K562 (cell line): ENCODE measurements around the gene MROH8. TPM values are rescaled to one million over a fixed set of nuclear protein-coding genes. Genes with fewer than 3 reads are reported as not detected.
A peak's percentile ranks its signal among the peaks of the same experiment; 100 is the strongest.

Experiments
- ARHGAP35 ChIP-seq: fragments of 450-650 bp; IDR thresholded peaks from 2 replicates; pipeline ENCODE4 v1.6.1; 2018; ENCODE audit not compliant: partially characterized antibody
- CHD2 ChIP-seq: IDR thresholded peaks from 2 replicates; pipeline ENCODE4 v1.6.1; 2011; ENCODE audit warnings: low read depth, low read length
- CTBP1 ChIP-seq: fragments of 450-650 bp; IDR thresholded peaks from 2 replicates; pipeline ENCODE4 v1.6.1; 2016; ENCODE audit warnings: borderline replicate concordance
- CXXC5 ChIP-seq: fragments of 250-450 bp; sonication (Bioruptor Pico); IDR thresholded peaks from 2 replicates; pipeline ENCODE4 v1.8.0; 2022; ENCODE audit warnings: inconsistent platforms, mild to moderate bottlenecking, moderate library complexity
- DDX20 ChIP-seq: fragments of 450-650 bp; IDR thresholded peaks from 2 replicates; pipeline ENCODE4 v1.6.1; 2016; ENCODE audit warnings: missing genetic modification characterization, low read depth, mild to moderate bottlenecking, missing compliant biosample characterization, moderate library complexity
- DEAF1 ChIP-seq: fragments of 450-650 bp; formaldehyde crosslinking; IDR thresholded peaks from 2 replicates; pipeline ENCODE4 v1.4.0; 2020; ENCODE audit warnings: mild to moderate bottlenecking, moderate library complexity
- HDAC1 ChIP-seq, 2 experiments: fragments of 450-650 bp; IDR thresholded peaks; 2 replicates each; pipeline ENCODE4 v1.6.1; 2016 to 2017; ENCODE audit warnings: inconsistent platforms in 1 of 2, mild to moderate bottlenecking in 1 of 2, moderate library complexity in 1 of 2
- HDAC2 ChIP-seq: fragments of 450-650 bp; IDR thresholded peaks from 2 replicates; pipeline ENCODE4 v1.6.1; 2016; ENCODE audit warnings: mild to moderate bottlenecking
- HNRNPLL ChIP-seq: fragments of 200-400 bp; formaldehyde crosslinking; IDR thresholded peaks from 2 replicates; pipeline ENCODE4 v1.6.1; 2017; ENCODE audit warnings: low read length, low read depth, mild to moderate bottlenecking; ENCODE audit not compliant: poor library complexity, severe bottlenecking
- KDM5B ChIP-seq: fragments of 200-600 bp; sonication (generic); IDR thresholded peaks from 2 replicates; pipeline ENCODE4 v1.6.1; 2012; ENCODE audit warnings: low read depth, mild to moderate bottlenecking, moderate library complexity, low read length, control low read depth, inconsistent platforms; ENCODE audit not compliant: insufficient replicate concordance
- KHSRP ChIP-seq: fragments of 450-650 bp; IDR thresholded peaks from 2 replicates; pipeline ENCODE4 v1.6.1; 2017
- MEF2D ChIP-seq: conservative IDR thresholded peaks from 2 replicates; pipeline ENCODE4 v1.6.1; 2016; ENCODE audit warnings: low read depth, missing genetic modification characterization, missing compliant biosample characterization
- NRF1 ChIP-seq, 2 experiments: fragments of 450-650 bp; IDR thresholded peaks in 1 of 2; conservative IDR thresholded peaks in 1 of 2; 2 replicates each; pipeline ENCODE4 v1.6.1; 2014; ENCODE audit warnings: mild to moderate bottlenecking in 2 of 2
- PBX2 ChIP-seq, 2 experiments: IDR thresholded peaks in 1 of 2; conservative IDR thresholded peaks in 1 of 2; 2 replicates each; pipeline ENCODE4 v1.6.1; 2016; ENCODE audit warnings: low read depth in 2 of 2, mild to moderate bottlenecking in 1 of 2, missing compliant biosample characterization in 1 of 2, missing genetic modification characterization in 1 of 2, moderate library complexity in 1 of 2
- SMARCE1 ChIP-seq: fragments of 450-650 bp; IDR thresholded peaks from 2 replicates; pipeline ENCODE4 v1.7.1; 2016; ENCODE audit warnings: mild to moderate bottlenecking
- TAF7 ChIP-seq: fragments of 450-650 bp; IDR thresholded peaks from 2 replicates; pipeline ENCODE4 v1.6.1; 2016; ENCODE audit warnings: missing genetic modification characterization, missing compliant biosample characterization
- ZFPM2 ChIP-seq: fragments of 250-450 bp; sonication (Bioruptor Pico); IDR thresholded peaks from 2 replicates; pipeline ENCODE4 v1.5.1; 2022; ENCODE audit warnings: mild to moderate bottlenecking
- ZNF717 ChIP-seq: fragments of 250-450 bp; sonication (Bioruptor Pico); IDR thresholded peaks from 2 replicates; pipeline ENCODE4 v1.5.0; 2021
- polyA plus RNA-seq, 8 experiments: library from polyadenylated mRNA; depleted of rRNA in 4 of 8; stranded (reverse) in 5 of 8; unstranded in 3 of 8; fragments of >200 nt; fragmentation: Nextera tagmentation in 2 of 8; fragmentation: Illumina TruSeq in 1 of 8; extraction: Ambion mirVana in 2 of 8; extraction: Trizol in 1 of 8; gene quantifications; 2 replicates each; pipeline versions ENCODE4 v1.2.1 to v1.2.3, GENCODE V29; 2011 to 2014; ENCODE audit warnings: inconsistent platforms in 1 of 8, missing spikeins in 1 of 8
- total RNA-seq, 7 experiments: library from RNA; depleted of rRNA in 6 of 7; stranded (reverse); fragments of >200 nt in 6 of 7; fragmentation: Illumina TruSeq in 2 of 7; extraction: Trizol in 2 of 7; gene quantifications; 2 replicates each; pipeline versions ENCODE4 v1.2.1 to v1.2.3, GENCODE V29; 2011 to 2021; ENCODE audit warnings: low replicate concordance in 1 of 7
- TF ChIP-seq, protein P1 (sequence below), 3 experiments: fragments of 200-800 bp in 1 of 3; sonication (Bioruptor generic) in 1 of 3; sonication (generic) in 1 of 3; formaldehyde crosslinking in 1 of 3; IDR thresholded peaks; 2 replicates each; pipeline versions ENCODE4 v1.6.1 to v1.8.0; 2016 to 2022; ENCODE audit warnings: mild to moderate bottlenecking in 2 of 3, missing compliant biosample characterization in 2 of 3, missing genetic modification characterization in 2 of 3, missing genetic modification reagents in 1 of 3
- TF ChIP-seq, protein P2 (sequence below): sonication (generic); formaldehyde crosslinking; IDR thresholded peaks from 2 replicates; pipeline ENCODE4 v1.8.0; 2022; ENCODE audit warnings: missing genetic modification reagents, mild to moderate bottlenecking, moderate library complexity, borderline replicate concordance
- TF ChIP-seq, protein P3 (sequence below): fragments of 450-650 bp; conservative IDR thresholded peaks from 2 replicates; pipeline ENCODE4 v1.6.1; 2016; ENCODE audit warnings: missing genetic modification characterization, low read depth, mild to moderate bottlenecking, control low read depth, missing compliant biosample characterization

Gene MROH8
- total and polyA plus RNA-seq, 9 of the 15 experiments (the other 6 are each of a cell fraction or from before 2014, with no cell fraction given), result 0.21 to 1.5 (median 0.78) TPM

DNA sequence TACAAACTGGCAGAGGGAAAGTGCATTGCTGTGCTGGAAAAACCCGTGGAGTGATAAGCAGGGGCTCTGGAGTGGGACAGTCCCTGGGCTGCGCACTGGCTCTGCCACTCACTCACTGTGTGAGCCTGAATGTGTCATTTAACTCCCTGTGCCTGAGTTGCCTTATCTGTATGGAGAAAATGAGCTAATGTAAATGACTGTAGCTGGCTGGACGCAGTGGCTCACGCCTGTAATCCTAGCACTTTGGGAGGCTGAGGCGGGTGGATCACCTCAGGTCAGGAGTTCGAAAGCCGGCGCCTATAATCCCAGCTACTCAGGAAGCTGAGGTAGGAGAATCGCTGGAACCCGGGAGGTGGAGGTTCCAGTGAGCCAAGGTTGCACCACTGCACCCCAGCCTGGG, 18.7 kb downstream of the MROH8 start (continued):
- TF ChIP-seq NRF1 (conservative IDR thresholded peaks at IDR 0.05 in 1 of 2, IDR thresholded peaks at IDR 0.05 in 1 of 2), result peak; percentile 82 to 83
- TF ChIP-seq CXXC5 (CRISPR knock-in tag), result peak; percentile 54; the same call in 1 of the 2 replicates
- TF ChIP-seq SMARCE1, result peak; percentile 55; the same call in 1 of the 2 replicates
- TF ChIP-seq, protein P1, sequence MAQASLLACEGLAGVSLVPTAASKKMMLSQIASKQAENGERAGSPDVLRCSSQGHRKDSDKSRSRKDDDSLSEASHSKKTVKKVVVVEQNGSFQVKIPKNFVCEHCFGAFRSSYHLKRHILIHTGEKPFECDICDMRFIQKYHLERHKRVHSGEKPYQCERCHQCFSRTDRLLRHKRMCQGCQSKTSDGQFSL (CRISPR knock-in tag; IDR thresholded peaks at IDR 0.05), result no peak
- TF ChIP-seq, protein P1 (tag; IDR thresholded peaks at IDR 0.05), result no peak
- TF ChIP-seq KHSRP, result no peak
- TF ChIP-seq HDAC1 (IDR thresholded peaks at IDR 0.05), result peak in 1 of 2 experiments; percentile 46; a peak in 1 of 4 replicates
- TF ChIP-seq CTBP1, result peak; percentile 32; the same call in 1 of the 2 replicates
- no peak for TF ChIP-seq CHD2
- TF ChIP-seq HDAC2, result 0 out of 2 replicates have a peak, but pooled peaks have one; percentile 44
- no peak for TF ChIP-seq MEF2D (tag)
- no peak for TF ChIP-seq TAF7
- TF ChIP-seq DDX20 (tag), result no peak
- TF ChIP-seq, protein P2, sequence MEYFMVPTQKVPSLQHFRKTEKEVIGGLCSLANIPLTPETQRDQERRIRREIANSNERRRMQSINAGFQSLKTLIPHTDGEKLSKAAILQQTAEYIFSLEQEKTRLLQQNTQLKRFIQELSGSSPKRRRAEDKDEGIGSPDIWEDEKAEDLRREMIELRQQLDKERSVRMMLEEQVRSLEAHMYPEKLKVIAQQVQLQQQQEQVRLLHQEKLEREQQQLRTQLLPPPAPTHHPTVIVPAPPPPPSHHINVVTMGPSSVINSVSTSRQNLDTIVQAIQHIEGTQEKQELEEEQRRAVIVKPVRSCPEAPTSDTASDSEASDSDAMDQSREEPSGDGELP, result 0 out of 2 replicates have a peak, but pooled peaks have one; percentile 33
- TF ChIP-seq HNRNPLL, result no peak
- no peak for TF ChIP-seq KDM5B
- no peak for TF ChIP-seq ZNF717 (CRISPR knock-in tag)
- TF ChIP-seq DEAF1 (CRISPR knock-in tag), result no peak
- TF ChIP-seq, protein P3, sequence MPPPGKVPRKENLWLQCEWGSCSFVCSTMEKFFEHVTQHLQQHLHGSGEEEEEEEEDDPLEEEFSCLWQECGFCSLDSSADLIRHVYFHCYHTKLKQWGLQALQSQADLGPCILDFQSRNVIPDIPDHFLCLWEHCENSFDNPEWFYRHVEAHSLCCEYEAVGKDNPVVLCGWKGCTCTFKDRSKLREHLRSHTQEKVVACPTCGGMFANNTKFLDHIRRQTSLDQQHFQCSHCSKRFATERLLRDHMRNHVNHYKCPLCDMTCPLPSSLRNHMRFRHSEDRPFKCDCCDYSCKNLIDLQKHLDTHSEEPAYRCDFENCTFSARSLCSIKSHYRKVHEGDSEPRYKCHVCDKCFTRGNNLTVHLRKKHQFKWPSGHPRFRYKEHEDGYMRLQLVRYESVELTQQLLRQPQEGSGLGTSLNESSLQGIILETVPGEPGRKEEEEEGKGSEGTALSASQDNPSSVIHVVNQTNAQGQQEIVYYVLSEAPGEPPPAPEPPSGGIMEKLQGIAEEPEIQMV (tag), result no peak
- TF ChIP-seq ARHGAP35, result no peak
- no peak for TF ChIP-seq PBX2 (CRISPR knock-in tag; IDR thresholded peaks at IDR 0.05; ENCODE audit: low read depth)
- TF ChIP-seq PBX2 (tag; conservative IDR thresholded peaks at IDR 0.05; ENCODE audit: low read depth), result peak; percentile 53
- TF ChIP-seq ZFPM2 (CRISPR knock-in tag), result no peak
